ENCODE data around the gene ARL10. TPM values are rescaled to one million over a fixed set of nuclear protein-coding genes. Genes with fewer than 3 reads are reported as not detected.

ARL10 gene
- total RNA-seq, 4 donors from 2014 or later: 12.0 to 54.6 (median 16.9) TPM

- no peak overlapping the region for H3K4me3 ChIP-seq
- peaks cover 0 to 61% (median 0%) of the 10 kb centered on the region in 3 donors for H3K36me3 ChIP-seq
- peaks cover 0 to 15% (median 0%) of the 10 kb centered on the region in 4 donors for H3K9me3 ChIP-seq
- DNase-seq (ENCODE audit: low spot score in 2 of 2): no peak
- no peaks in the 10 kb centered on the region for H3K27me3 ChIP-seq
- TF ChIP-seq POLR2A (IDR thresholded peaks at IDR 0.05): no peak
- no peak for TF ChIP-seq EP300 (IDR thresholded peaks at IDR 0.05)
- no peak for TF ChIP-seq CTCF (IDR thresholded peaks at IDR 0.05)
- no peaks in the 10 kb centered on the region for H3K4me1 ChIP-seq
- no peak overlapping the region for H3K27ac ChIP-seq
Measured at GRCh38 chr5:176334031-176334770, 31.1 kb upstream of the ARL10 start.

- H3K27me3 ChIP-seq: no peaks in the 10 kb centered on the region
- WGBS, 2 donors: 48 to 61% methylated on average over 1 of the region's 1 CpG
- peaks cover 0 to 61% (median 0%) of the 10 kb centered on the region in 3 donors for H3K36me3 ChIP-seq
- no peak overlapping the region for H3K4me3 ChIP-seq
- DNase-seq (ENCODE audit: low spot score in 2 of 2): no peak
- H3K27ac ChIP-seq: no peak overlapping the region
- no peaks in the 10 kb centered on the region for H3K4me1 ChIP-seq
- H3K9me3 ChIP-seq: peaks cover 0 to 13% (median 0%) of the 10 kb centered on the region in 4 donors
- TF ChIP-seq CTCF (IDR thresholded peaks at IDR 0.05): no peak
Measured at GRCh38 chr5:176337913-176338312, 27.4 kb upstream of the ARL10 start.

GRCh38 chr5:176339304-176339703, 26.0 kb upstream of the ARL10 start:
- no peaks in the 10 kb centered on the region for H3K4me1 ChIP-seq
- 91 to 92% methylated on average over 5 of the region's 5 CpGs for WGBS, 2 donors
- no peak overlapping the region for H3K27ac ChIP-seq
- TF ChIP-seq EP300 (IDR thresholded peaks at IDR 0.05): no peak
- TF ChIP-seq CTCF (IDR thresholded peaks at IDR 0.05): no peak
- no peak for TF ChIP-seq POLR2A (IDR thresholded peaks at IDR 0.05)
- no peak for DNase-seq (ENCODE audit: low spot score in 2 of 2)
- no peaks in the 10 kb centered on the region for H3K27me3 ChIP-seq
- H3K9me3 ChIP-seq: no peaks in the 10 kb centered on the region
- peaks cover 0 to 57% (median 0%) of the 10 kb centered on the region in 3 donors for H3K36me3 ChIP-seq
- H3K4me3 ChIP-seq: no peak overlapping the region

- DNase-seq (ENCODE audit: low spot score in 2 of 2): no peak
- TF ChIP-seq POLR2A (IDR thresholded peaks at IDR 0.05) (no peak), CTCF (IDR thresholded peaks at IDR 0.05) (no peak), EP300 (IDR thresholded peaks at IDR 0.05) (no peak)
- WGBS, 2 donors: 84 to 100% methylated on average over 2 of the region's 2 CpGs
- H3K4me1 ChIP-seq: no peaks in the 10 kb centered on the region
- H3K36me3 ChIP-seq: peaks cover 0 to 65% (median 0%) of the 10 kb centered on the region in 3 donors
- H3K9me3 ChIP-seq: no peaks in the 10 kb centered on the region
- no peak overlapping the region for H3K27ac ChIP-seq
- H3K27me3 ChIP-seq: no peaks in the 10 kb centered on the region
- no peak overlapping the region for H3K4me3 ChIP-seq
Measured at GRCh38 chr5:176341325-176342157, 23.7 kb upstream of the ARL10 start.

DNA sequence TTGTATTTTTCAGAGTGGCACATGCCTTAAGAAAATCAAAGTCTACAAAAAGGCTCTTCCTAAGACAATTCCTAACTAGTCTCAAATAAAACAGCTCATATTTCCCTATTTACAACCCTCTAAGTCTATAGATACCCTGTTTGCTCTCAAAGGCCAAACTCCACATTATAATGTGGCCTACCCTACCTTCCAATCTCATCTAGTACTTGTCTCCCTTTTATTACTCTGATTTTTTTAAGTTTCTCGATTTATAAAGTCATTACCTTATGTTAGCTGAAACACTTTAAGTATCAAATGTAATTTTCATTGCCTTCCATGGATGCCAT, 23.2 kb upstream of the ARL10 start:
- Histone ChIP-seq H3K27ac (no peak overlapping the region), H3K4me1 (no peaks in the 10 kb centered on the region), H3K9me3 (no peaks in the 10 kb centered on the region), H3K27me3 (no peaks in the 10 kb centered on the region), H3K36me3 (peaks cover 0 to 65% (median 0%) of the 10 kb centered on the region in 3 donors), H3K4me3 (no peak overlapping the region)
- 79 to 95% methylated on average over 1 of the region's 1 CpG for WGBS, 2 donors
- DNase-seq (ENCODE audit: low spot score in 2 of 2): no peak
- TF ChIP-seq POLR2A (IDR thresholded peaks at IDR 0.05) (no peak), CTCF (IDR thresholded peaks at IDR 0.05) (no peak), EP300 (IDR thresholded peaks at IDR 0.05) (no peak)

Data from tibial nerve (tissue), 4 donors.